Measurements from ENCODE around the gene ERF. TPM values are rescaled to one million over a fixed set of nuclear protein-coding genes. Genes with fewer than 3 reads are reported as not detected.

The ERF gene
- polyA plus RNA-seq, 1 donor from 2014 or later: 3.8 TPM

DNA sequence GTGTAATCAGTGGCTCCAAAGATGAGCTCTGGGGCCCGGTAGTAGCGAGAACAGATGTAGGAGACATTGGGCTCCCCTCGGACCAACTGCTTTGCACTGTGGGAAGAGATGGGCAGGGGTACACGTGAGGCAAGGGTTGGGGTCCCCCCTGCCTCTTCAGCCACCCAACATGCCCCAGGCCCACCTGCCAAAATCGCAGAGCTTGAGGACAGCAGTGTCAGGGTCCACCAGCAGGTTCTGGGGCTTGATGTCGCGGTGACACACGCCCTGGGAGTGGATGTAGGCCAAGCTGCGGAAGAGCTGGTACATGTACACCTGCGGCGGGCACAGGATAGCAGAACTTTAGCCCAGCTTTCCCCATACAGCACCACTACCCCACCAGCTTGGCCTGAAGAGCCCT, 20.6 kb downstream of the ERF start:
- Histone ChIP-seq H3K9ac (ENCODE audit: low read length) (no peak overlapping the region), H4K20me1 (ENCODE audit: insufficient read depth) (no peaks in the 10 kb centered on the region), H3K4me2 (ENCODE audit: low read length) (no peak overlapping the region), H3K27ac (ENCODE audit: low read length) (no peak overlapping the region), H3K79me2 (replicated peaks; ENCODE audit: insufficient read depth, low read length) (no peaks in the 10 kb centered on the region), H3F3A (ENCODE audit: insufficient read depth, low read length, poor library complexity, severe bottlenecking) (no peaks in the 10 kb centered on the region), H2AFZ (ENCODE audit: low read depth, low read length) (no peak overlapping the region), H3K4me3 (ENCODE audit: low read length) (no peak overlapping the region), H3K9me2 (ENCODE audit: insufficient read depth, low read length) (no peaks in the 10 kb centered on the region), H3K27me3 (ENCODE audit: insufficient read depth, low read depth, low read length) (no peaks in the 10 kb centered on the region), H3K36me3 (ENCODE audit: insufficient read depth, low read length) (peaks cover 10% of the 10 kb centered on the region), H3K9me3 (ENCODE audit: low read length) (no peaks in the 10 kb centered on the region)
- TF ChIP-seq, protein P1, sequence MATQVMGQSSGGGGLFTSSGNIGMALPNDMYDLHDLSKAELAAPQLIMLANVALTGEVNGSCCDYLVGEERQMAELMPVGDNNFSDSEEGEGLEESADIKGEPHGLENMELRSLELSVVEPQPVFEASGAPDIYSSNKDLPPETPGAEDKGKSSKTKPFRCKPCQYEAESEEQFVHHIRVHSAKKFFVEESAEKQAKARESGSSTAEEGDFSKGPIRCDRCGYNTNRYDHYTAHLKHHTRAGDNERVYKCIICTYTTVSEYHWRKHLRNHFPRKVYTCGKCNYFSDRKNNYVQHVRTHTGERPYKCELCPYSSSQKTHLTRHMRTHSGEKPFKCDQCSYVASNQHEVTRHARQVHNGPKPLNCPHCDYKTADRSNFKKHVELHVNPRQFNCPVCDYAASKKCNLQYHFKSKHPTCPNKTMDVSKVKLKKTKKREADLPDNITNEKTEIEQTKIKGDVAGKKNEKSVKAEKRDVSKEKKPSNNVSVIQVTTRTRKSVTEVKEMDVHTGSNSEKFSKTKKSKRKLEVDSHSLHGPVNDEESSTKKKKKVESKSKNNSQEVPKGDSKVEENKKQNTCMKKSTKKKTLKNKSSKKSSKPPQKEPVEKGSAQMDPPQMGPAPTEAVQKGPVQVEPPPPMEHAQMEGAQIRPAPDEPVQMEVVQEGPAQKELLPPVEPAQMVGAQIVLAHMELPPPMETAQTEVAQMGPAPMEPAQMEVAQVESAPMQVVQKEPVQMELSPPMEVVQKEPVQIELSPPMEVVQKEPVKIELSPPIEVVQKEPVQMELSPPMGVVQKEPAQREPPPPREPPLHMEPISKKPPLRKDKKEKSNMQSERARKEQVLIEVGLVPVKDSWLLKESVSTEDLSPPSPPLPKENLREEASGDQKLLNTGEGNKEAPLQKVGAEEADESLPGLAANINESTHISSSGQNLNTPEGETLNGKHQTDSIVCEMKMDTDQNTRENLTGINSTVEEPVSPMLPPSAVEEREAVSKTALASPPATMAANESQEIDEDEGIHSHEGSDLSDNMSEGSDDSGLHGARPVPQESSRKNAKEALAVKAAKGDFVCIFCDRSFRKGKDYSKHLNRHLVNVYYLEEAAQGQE (IDR thresholded peaks at IDR 0.05; ENCODE audit: borderline replicate concordance): no peak
- TF ChIP-seq MXI1 (conservative IDR thresholded peaks at IDR 0.05; ENCODE audit: poor library complexity, severe bottlenecking): no peak
- TF ChIP-seq SMC3 (conservative IDR thresholded peaks at IDR 0.05; ENCODE audit: poor library complexity): no peak
- TF ChIP-seq TAF1 (IDR thresholded peaks at IDR 0.05; ENCODE audit: low read depth): no peak
- no peak for TF ChIP-seq RAD21 (conservative IDR thresholded peaks at IDR 0.05)
- TF ChIP-seq POLR2AphosphoS5 (IDR thresholded peaks at IDR 0.05): no peak
- no peak for TF ChIP-seq EP300 (conservative IDR thresholded peaks at IDR 0.05; ENCODE audit: poor library complexity, severe bottlenecking)
- TF ChIP-seq, protein P2, sequence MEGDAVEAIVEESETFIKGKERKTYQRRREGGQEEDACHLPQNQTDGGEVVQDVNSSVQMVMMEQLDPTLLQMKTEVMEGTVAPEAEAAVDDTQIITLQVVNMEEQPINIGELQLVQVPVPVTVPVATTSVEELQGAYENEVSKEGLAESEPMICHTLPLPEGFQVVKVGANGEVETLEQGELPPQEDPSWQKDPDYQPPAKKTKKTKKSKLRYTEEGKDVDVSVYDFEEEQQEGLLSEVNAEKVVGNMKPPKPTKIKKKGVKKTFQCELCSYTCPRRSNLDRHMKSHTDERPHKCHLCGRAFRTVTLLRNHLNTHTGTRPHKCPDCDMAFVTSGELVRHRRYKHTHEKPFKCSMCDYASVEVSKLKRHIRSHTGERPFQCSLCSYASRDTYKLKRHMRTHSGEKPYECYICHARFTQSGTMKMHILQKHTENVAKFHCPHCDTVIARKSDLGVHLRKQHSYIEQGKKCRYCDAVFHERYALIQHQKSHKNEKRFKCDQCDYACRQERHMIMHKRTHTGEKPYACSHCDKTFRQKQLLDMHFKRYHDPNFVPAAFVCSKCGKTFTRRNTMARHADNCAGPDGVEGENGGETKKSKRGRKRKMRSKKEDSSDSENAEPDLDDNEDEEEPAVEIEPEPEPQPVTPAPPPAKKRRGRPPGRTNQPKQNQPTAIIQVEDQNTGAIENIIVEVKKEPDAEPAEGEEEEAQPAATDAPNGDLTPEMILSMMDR (IDR thresholded peaks at IDR 0.05; ENCODE audit: poor library complexity, severe bottlenecking): no peak
- TF ChIP-seq EZH2 (IDR thresholded peaks at IDR 0.05; ENCODE audit: borderline replicate concordance, insufficient read depth, low read length, poor library complexity, severe bottlenecking): no peak

GRCh38 chr19:42233678-42234292, 21.1 kb downstream of the ERF start:
- H3K4me2 ChIP-seq (ENCODE audit: low read length): no peak overlapping the region
- no peaks in the 10 kb centered on the region for H3K9me2 ChIP-seq (ENCODE audit: insufficient read depth, low read length)
- H3K27me3 ChIP-seq (ENCODE audit: insufficient read depth, low read depth, low read length): no peaks in the 10 kb centered on the region
- no peak overlapping the region for H2AFZ ChIP-seq (ENCODE audit: low read depth, low read length)
- H3K27ac ChIP-seq (ENCODE audit: low read length): no peak overlapping the region
- H4K20me1 ChIP-seq (ENCODE audit: insufficient read depth): no peaks in the 10 kb centered on the region
- no peaks in the 10 kb centered on the region for H3K79me2 ChIP-seq (replicated peaks; ENCODE audit: insufficient read depth, low read length)
- TF ChIP-seq RAD21 (conservative IDR thresholded peaks at IDR 0.05) (no peak), POLR2AphosphoS5 (IDR thresholded peaks at IDR 0.05) (no peak), EP300 (conservative IDR thresholded peaks at IDR 0.05; ENCODE audit: poor library complexity, severe bottlenecking) (no peak), EZH2 (IDR thresholded peaks at IDR 0.05; ENCODE audit: borderline replicate concordance, insufficient read depth, low read length, poor library complexity, severe bottlenecking) (no peak), MXI1 (conservative IDR thresholded peaks at IDR 0.05; ENCODE audit: poor library complexity, severe bottlenecking) (no peak), TAF1 (IDR thresholded peaks at IDR 0.05; ENCODE audit: low read depth) (no peak)
- TF ChIP-seq, protein P2 (IDR thresholded peaks at IDR 0.05; ENCODE audit: poor library complexity, severe bottlenecking): no peak
- no peak overlapping the region for H3K9ac ChIP-seq (ENCODE audit: low read length)
- H3K36me3 ChIP-seq (ENCODE audit: insufficient read depth, low read length): peaks cover 10% of the 10 kb centered on the region
- no peaks in the 10 kb centered on the region for H3F3A ChIP-seq (ENCODE audit: insufficient read depth, low read length, poor library complexity, severe bottlenecking)
- H3K4me3 ChIP-seq (ENCODE audit: low read length): no peak overlapping the region
- no peaks in the 10 kb centered on the region for H3K9me3 ChIP-seq (ENCODE audit: low read length)
